H54 (cell line): Measurements from ENCODE around the gene VASN.
"Not testable (repeated sequence)": the region's sequence is repeated elsewhere in the genome, so short reads cannot be mapped to it uniquely, and the experiment has no call there.

ENCODE experiments used
- DNase-seq: peaks from one replicate; pipeline ENCODE4 v3.0.0; 2011; ENCODE audit warnings: low spot score, mixed read lengths; ENCODE audit not compliant: insufficient read length
- FAIRE-seq: peaks from 3 replicates; lab custom pipeline; 2011; peaks lifted over from hg19 to GRCh38; lab: Jason Lieb, UNC
- POLR2A ChIP-seq: IDR thresholded peaks from 2 replicates; pipeline ENCODE4 v1.6.1; 2011; ENCODE audit warnings: low read depth, mild to moderate bottlenecking, low read length

VASN gene

GRCh38 chr16:4386451-4386805, 14.8 kb downstream of the VASN start:
- DNase-seq (no peak), FAIRE-seq (no peak)
- no peak for TF ChIP-seq POLR2A

GRCh38 chr16:4386951-4387565, 15.4 kb downstream of the VASN start:
- DNase-seq: no peak
- no peak for FAIRE-seq
- TF ChIP-seq POLR2A: no peak

- FAIRE-seq: no peak
- no peak for TF ChIP-seq POLR2A
- no peak for DNase-seq
Measured at GRCh38 chr16:4387781-4388180, 16.1 kb downstream of the VASN start.

GRCh38 chr16:4388271-4389021, 16.8 kb downstream of the VASN start:
- TF ChIP-seq POLR2A: no peak
- DNase-seq (no peak), FAIRE-seq (no peak)

GRCh38 chr16:4389051-4389955, 17.7 kb downstream of the VASN start:
- DNase-seq (no peak), FAIRE-seq (no peak)
- TF ChIP-seq POLR2A: no peak

- DNase-seq (no peak), FAIRE-seq (no peak)
- TF ChIP-seq POLR2A: no peak
Measured at GRCh38 chr16:4390266-4391260, 18.9 kb downstream of the VASN start.

- no peak for TF ChIP-seq POLR2A
- no peak for FAIRE-seq
- no peak for DNase-seq
Measured at GRCh38 chr16:4391631-4392381, 20.2 kb downstream of the VASN start.

GRCh38 chr16:4392382-4393239, 21.0 kb downstream of the VASN start:
- no peak for DNase-seq
- no peak for FAIRE-seq
- TF ChIP-seq POLR2A: no peak

- FAIRE-seq: no peak
Measured at GRCh38 chr16:4393240-4393600, 21.6 kb downstream of the VASN start.

GRCh38 chr16:4393850-4394249, 22.2 kb downstream of the VASN start:
- FAIRE-seq, DNase-seq: not testable (repeated sequence)

More at GRCh38 chr16:4393240-4393600, 21.6 kb downstream of the VASN start:
- no peak for DNase-seq
- TF ChIP-seq POLR2A: no peak

GRCh38 chr16:4395055-4395726, 23.5 kb downstream of the VASN start:
- DNase-seq: no peak
- TF ChIP-seq POLR2A: no peak
- no peak for FAIRE-seq
